ENCODE data around the gene PHF11.
"Not testable (repeated sequence)": the region's sequence is repeated elsewhere in the genome, so short reads cannot be mapped to it uniquely, and the experiment has no call there.

PHF11 gene

DNA sequence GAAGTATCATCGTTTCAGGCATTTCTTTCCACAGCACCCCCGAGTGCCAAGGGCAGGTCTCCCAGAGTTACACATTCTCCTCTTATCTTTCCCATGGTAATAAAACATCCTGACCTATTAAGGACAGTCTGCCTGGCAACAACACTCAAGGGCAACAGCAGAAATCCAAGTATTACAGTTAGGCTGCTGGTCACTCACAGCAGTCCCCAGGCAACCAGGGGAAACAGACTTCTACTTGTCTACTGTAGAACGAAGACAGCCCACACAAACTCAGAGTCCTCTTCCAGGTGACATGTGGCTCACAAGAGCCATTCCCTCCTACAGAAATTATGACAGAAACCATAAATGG lies 65.3 kb downstream of the PHF11 start:
- TF ChIP-seq, protein P1, sequence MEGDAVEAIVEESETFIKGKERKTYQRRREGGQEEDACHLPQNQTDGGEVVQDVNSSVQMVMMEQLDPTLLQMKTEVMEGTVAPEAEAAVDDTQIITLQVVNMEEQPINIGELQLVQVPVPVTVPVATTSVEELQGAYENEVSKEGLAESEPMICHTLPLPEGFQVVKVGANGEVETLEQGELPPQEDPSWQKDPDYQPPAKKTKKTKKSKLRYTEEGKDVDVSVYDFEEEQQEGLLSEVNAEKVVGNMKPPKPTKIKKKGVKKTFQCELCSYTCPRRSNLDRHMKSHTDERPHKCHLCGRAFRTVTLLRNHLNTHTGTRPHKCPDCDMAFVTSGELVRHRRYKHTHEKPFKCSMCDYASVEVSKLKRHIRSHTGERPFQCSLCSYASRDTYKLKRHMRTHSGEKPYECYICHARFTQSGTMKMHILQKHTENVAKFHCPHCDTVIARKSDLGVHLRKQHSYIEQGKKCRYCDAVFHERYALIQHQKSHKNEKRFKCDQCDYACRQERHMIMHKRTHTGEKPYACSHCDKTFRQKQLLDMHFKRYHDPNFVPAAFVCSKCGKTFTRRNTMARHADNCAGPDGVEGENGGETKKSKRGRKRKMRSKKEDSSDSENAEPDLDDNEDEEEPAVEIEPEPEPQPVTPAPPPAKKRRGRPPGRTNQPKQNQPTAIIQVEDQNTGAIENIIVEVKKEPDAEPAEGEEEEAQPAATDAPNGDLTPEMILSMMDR (IDR thresholded peaks at IDR 0.05; ENCODE audit: low read depth, low read length, missing control alignments): no peak
- H3K4me3 ChIP-seq (replicated peaks; ENCODE audit: low read depth, low read length): no peak overlapping the region
- no peak for DNase-seq (ENCODE audit: extremely low read depth, low read depth)

DNA sequence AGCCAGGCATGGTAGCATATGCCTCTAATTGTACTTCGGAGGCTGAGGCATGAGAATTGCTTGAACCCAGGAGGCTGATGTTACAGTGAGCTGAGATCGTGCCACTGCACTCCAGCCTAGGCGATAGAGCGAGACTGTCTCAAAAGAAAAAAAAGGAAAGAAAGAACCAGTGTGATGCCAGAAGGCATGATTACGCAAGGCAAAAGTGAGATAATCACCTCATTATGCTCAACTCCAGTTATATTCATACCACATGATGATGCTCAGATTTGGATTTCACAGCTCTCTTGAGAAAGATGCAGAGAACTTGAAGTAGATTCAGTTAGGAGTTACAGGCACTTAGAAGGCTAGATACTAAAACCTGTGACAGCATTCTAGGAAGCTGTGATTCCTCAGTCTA lies 67.8 kb downstream of the PHF11 start:
- no peak for DNase-seq (ENCODE audit: extremely low read depth, low read depth)
- no peak overlapping the region for H3K4me3 ChIP-seq (replicated peaks; ENCODE audit: low read depth, low read length)
- TF ChIP-seq, protein P1 (IDR thresholded peaks at IDR 0.05; ENCODE audit: low read depth, low read length, missing control alignments): no peak

DNA sequence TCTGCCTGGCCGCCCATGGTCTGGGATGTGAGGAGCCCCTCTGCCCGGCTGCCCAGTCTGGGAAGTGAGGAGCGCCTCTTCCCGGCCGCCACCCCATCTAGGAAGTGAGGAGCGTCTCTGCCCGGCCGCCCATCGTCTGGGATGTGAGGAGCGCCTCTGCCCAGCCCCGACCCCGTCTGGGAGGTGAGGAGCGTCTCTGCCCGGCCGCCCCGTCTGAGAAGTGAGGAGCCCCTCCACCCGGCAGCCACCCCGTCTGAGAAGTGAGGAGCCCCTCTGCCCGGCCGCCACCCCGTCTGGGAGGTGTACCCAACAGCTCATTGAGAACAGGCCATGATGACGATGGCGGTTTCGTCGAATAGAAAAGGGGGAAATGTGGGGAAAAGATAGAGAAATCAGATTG lies 69.7 kb downstream of the PHF11 start:
- DNase-seq (ENCODE audit: extremely low read depth, low read depth): not testable (repeated sequence)

DNA sequence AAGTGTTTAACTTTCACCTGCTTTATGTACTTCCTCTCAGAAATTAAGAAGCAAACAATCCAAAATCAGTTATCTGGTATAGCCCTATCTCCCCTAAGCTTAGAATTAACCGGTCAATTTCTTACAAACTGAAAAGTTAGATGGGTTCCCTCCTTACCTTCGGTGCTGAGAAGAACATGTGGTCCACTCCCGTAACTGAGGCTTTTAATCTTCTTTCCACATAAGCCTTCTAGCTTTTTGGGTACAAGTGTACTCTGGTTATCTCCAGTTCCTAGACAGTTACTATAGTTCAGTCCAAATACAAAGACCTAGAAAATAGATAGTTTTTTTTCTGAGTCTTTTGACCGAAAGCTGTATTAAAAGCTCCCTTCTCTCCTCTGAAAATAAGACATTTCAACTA lies 70.7 kb downstream of the PHF11 start:
- TF ChIP-seq, protein P1 (IDR thresholded peaks at IDR 0.05; ENCODE audit: low read depth, low read length, missing control alignments): no peak
- H3K4me3 ChIP-seq (replicated peaks; ENCODE audit: low read depth, low read length): no peak overlapping the region
- DNase-seq (ENCODE audit: extremely low read depth, low read depth): no peak

More for the DNA sequence above, 69.7 kb downstream of the PHF11 start:
- H3K4me3 ChIP-seq (replicated peaks; ENCODE audit: low read depth, low read length): not testable (repeated sequence)

DNA sequence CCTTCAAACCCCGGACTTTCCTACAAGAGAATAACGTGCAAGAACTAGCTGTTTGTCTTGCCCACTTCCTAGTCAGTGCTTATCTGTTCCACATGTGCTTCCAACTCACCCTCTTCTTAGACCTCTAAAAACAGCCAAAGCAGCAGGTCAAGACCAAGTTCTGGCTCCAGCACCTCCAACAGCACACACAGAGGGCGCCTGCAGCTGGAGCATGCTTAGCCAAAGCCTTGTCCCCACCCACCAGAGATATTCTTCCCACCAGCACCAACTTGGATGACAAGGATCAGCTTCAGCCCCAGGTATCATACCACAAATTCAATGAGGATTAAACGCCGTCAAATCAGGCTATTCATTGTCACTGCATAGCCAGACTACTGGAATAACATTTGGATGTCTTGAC lies 71.7 kb downstream of the PHF11 start:
- TF ChIP-seq, protein P1 (IDR thresholded peaks at IDR 0.05; ENCODE audit: low read depth, low read length, missing control alignments): no peak
- DNase-seq (ENCODE audit: extremely low read depth, low read depth): no peak
- no peak overlapping the region for H3K4me3 ChIP-seq (replicated peaks; ENCODE audit: low read depth, low read length)

DNA sequence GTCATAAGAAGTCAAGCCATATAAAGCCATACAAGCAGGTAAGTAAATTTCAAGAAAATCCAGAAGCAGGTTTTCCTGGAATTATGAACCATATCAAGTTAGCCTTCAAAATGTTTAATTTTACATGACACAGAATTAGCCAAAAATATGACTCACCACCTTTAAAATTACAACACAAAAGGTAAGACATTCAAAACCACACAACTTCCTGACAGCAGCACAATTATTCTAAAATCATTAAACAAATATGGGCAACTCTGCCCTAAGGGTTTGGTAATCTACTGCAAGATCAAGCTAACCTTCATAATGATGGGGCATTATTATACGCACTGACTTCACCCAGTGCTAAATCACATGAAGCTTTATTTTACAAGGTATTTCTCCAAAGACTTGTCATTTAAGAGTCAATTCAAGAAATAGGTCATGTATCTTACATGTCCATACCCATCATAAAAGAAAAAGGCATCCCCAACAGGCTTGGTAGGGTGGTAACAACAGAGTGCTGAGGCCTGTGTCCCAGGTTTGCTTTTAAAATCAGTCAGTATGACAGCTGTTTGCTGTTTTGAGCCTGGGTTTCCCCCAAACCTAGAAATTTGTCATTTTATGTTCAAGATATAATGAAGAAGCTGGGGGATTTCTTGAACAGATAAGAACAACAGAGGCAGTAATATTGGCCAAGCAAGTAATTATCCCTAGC lies 74.4 kb downstream of the PHF11 start:
- H3K4me3 ChIP-seq (replicated peaks; ENCODE audit: low read depth, low read length): no peak overlapping the region
- no peak for DNase-seq (ENCODE audit: extremely low read depth, low read depth)
- TF ChIP-seq, protein P1 (IDR thresholded peaks at IDR 0.05; ENCODE audit: low read depth, low read length, missing control alignments): no peak

DNA sequence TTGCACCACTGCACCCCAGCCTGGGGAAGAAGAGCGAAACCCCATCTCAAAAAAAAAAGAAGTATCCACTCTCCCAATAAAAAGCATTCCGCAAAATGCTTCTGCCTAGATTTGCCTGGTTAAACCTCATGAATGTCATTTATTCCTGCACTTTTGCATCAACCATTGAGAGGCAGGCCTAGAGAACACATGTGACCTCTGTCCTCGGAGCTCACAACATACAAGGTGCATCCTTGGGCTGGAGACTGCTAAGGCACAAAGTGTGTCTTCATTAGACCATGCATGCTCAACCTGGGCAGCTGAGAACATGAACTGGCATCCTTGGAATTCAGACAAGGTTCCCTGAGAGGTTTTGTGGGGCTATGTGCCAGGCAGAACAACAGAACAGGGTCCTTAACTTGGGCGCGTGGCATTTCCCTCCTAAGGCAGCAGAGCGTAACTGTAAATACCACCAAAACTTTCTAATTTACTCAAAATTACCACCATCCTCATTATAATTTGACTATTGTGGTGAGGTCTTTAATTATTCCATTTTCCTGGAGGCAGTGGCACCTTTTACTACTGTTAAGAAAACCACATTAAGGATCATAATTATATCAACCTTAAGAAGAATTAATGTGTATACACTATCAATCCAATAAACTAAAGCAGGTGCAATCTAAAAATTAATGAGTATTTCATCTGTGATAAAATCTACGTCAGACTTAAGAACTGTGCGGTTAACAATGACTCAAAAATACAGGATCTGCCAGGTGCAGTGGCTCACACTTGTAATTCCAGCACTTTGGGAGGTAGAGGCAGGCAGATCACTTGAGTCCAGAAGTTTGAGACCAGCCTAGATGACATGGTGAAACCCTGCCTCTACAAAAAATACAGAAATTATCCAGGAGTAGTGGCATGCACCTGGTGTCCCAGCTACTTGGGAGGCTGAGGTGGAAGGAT lies 75.8 kb downstream of the PHF11 start:
- no peak overlapping the region for H3K4me3 ChIP-seq (replicated peaks; ENCODE audit: low read depth, low read length)
- TF ChIP-seq, protein P1 (IDR thresholded peaks at IDR 0.05; ENCODE audit: low read depth, low read length, missing control alignments): no peak
- DNase-seq (ENCODE audit: extremely low read depth, low read depth): no peak

Measured in HFF-Myc (cell line).